Effector CD8-positive, alpha-beta T cell (primary cell): ENCODE data around the gene MYO3B.
"Not testable (repeated sequence)": the region's sequence is repeated elsewhere in the genome, so short reads cannot be mapped to it uniquely, and the experiment has no call there.

Source experiments
- DNase-seq: peaks from one replicate; lab custom pipeline; 2025; lab: John Stamatoyannopoulos, UW

MYO3B gene

DNA sequence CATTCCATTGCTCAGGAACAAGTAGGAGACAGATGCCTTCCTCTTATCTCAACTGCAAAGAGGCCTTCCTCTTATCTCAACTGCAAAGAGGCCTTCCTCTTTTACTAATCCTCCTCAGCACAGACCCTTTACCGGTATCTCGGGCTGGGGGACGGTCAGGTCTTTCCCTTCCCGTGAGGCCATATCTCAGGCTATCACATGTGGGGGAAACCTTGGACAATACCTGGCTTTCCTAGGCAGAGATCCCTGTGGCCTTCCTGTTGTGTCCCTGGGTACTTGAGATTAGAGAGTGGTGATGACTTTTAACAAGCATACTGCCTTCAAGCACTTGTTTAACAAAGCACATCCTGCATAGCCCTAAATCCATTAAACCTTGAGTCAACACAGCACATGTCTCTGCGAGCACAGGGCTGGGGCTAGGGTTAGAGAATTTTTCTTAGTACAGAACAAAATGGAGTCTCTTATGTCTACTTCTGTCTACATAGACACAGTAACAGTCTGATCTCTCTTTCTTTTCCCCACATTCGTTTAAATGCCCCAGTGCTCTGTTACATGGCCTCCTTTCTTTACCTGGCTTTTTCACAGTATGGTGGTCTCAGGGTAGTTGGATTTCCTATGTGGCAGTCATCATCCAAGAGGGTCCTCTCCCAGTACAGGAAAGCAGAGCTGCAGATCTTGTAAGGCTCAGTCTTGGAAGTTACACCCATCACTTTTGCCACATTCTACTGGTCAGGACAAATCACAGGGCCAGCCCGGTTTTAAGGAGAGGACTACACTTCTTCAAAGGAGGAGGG, 86.0 kb downstream of the MYO3B start:
- not testable (repeated sequence) for DNase-seq

DNA sequence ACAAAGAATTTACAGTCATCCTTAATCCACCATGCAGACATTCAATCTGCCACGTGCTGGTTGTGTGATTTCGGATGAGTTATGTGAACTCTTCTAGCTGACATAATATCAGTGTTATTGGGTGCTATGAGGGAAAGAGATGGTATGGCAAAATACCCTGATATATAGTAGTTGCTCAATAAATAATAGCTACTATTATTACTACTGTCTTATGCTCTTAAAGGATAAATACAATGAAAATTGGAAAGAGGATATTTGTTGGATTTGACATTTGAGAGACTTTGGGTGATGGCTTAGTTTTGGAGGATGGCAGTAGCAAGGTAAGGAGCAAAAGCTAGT, 86.5 kb downstream of the MYO3B start:
- DNase-seq, result no peak

DNA sequence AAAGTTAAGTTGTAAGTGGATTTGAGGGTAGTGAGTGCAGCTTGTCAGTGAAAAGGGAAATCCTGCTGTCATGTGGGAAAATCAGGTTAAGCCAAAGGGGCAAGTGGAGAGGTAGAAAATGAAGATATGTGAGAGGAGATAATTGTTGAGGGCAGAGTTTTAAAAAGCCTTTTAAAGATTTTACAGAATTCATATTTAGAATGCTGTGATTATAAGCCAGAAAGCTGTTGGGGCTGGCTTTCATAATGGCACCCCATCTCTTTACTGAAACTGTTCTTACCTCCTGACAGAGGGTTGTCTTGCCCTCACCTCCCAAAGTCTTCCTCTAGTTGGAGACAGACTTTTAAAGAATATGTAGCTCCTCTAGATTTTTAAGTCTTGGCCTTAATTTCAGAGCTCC, 86.9 kb downstream of the MYO3B start:
- no peak for DNase-seq

DNA sequence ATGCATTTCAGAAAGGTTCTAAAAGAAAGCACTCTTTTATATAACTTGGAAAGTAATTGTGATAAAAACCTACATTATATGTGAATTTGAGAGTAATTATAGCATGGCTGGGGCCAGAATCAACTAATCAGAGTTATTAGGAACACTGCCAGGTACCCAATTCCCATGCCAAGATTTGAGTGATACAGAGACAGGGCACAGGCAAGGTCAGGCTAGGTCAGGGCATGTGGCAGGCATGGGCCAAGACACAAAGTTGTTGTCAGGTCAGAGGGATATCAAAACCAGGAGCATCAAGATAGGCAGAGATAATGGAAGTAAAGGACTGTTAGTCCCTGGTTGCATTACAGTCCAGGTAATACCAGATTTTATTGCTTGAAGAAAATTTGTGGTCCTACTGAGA, 87.4 kb downstream of the MYO3B start:
- DNase-seq, result no peak

- no peak for DNase-seq
Observed at GRCh38 chr2:170266358-170266757, 88.4 kb downstream of the MYO3B start.

GRCh38 chr2:170267071-170267470, 89.1 kb downstream of the MYO3B start:
- no peak for DNase-seq

GRCh38 chr2:170270278-170270864, 92.4 kb downstream of the MYO3B start:
- DNase-seq, result no peak

GRCh38 chr2:170271340-170271739, 93.4 kb downstream of the MYO3B start:
- DNase-seq, result no peak

GRCh38 chr2:170276056-170276455, 98.1 kb downstream of the MYO3B start:
- DNase-seq, result no peak

DNA sequence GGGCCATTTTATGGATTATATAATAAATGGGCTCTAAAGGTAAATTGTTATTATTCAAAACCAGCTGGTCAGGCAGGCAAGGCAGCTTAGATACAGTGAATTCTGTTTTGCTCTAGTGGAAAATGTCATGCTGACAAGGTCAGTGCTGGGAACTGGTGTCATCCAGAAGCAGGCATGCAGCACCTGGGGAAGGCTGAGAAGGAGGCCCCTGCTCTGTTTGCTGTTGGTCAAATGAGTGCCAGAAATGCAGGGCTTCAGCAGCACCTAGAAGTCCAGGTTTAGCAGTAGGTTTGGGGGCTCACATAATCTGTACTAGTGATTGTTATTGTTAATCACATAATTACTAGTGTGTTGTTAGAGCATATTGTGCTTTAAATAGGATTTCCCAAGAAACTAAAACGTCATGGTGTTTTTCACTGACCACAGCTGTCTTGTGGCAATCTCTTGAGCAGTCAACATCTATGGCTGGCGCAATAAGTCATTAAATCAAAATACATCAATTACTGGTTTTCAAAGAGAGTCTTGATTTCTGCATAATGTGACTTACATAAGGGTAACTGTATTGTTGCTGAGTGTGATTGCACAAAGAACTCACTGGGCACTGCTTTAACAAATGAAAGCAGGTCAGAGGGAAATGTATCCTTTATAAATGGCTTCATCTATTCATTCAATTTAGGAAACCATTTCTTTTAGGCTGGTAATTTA, 99.1 kb downstream of the MYO3B start:
- no peak for DNase-seq

GRCh38 chr2:170277951-170278350, 100.0 kb downstream of the MYO3B start:
- no peak for DNase-seq

DNA sequence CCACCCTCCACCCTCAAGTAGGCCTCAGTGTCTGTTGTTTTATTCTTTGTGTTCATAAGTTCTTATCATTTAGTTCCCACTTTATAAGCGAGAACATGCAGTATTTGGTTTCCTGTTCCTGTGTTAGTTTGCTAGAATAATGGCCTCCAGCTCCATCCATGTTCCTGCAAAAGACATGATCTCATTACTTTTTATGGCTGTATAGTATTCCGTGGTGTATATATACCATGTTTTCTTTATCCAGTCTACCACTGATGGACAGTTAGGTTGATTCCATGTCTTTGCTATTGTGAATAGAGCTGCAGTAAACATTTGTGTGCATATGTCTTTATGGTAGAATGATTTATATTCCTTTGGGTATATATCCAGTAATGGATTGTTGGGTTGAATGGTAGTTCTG, 101.7 kb downstream of the MYO3B start:
- DNase-seq, result not testable (repeated sequence)

DNA sequence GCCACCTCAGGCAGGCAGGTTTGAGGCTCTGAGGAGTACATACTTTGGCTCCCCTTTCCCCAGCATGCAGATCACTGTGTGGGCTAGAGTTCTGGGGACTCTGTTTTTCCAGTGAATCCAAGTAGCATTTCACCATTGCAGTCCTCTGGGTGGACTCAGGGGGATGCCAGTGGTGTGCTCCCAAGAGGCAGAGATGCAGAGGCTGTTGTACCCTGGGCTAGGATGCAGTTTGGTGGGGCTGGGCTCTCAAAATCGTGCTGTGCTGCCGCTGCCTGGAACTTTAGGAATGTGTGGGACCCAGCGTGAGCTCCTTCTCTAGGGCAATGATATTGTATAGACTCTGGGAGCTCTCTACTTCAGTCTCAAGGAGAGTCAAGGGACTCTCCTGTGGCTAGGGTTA, 104.9 kb downstream of the MYO3B start:
- DNase-seq, result no peak

DNA sequence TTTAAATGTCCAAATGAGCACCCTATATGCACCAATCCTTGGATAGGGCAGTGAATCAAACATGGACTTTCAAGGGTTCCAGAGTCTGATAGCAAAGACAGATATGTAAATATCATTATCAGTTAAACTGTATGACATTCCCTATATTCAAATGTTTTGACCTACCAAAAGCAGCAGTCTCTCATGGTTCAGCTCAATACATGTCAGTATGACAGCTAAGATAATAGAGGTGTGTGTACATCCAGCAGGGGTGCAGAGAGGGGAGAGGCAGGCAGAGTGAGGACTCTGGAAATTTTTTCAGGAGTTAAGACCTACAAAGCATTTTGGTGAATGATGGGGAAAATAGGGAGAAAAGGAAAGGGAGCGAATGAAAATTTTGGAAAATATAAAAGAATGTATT, 106.3 kb downstream of the MYO3B start:
- no peak for DNase-seq

DNA sequence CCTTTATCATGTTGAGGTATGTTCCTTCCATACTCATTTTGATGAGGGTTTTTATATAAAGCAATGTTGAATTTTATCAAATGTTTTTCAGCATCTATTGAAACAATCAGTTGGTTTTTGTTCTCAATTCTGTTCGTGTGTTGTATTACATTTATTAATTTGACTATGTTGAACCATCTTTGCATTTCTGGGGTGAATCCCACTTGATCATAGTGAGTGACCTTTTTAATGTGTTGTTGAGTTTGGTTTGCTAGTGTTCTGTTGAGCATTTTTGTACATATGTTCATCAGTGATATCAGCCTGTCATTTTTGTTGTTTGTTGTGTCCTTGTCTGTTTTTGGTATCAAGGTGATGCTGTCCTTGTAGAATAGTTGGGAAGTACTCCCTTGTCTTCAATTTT, 110.9 kb downstream of the MYO3B start:
- no peak for DNase-seq

DNA sequence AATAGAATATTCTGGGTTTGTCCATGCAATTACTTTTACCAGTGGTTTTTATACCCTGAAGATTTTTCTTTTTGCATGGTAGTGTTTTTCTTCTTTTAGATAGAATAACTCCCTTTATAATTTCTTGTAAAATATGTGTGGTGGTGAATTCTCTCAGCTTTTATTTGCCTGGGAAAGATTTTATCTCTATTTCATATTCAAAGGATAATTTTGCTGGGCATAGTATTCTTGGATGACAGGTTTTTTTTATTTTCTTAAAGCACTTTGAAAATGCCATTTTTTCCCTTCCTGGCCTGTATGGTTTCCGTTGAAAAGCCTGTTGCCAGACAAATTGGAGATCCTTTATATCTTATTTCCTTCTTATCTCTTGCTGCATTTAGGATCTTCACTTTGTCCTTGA, 113.5 kb downstream of the MYO3B start:
- no peak for DNase-seq

GRCh38 chr2:170292415-170292814, 114.5 kb downstream of the MYO3B start:
- no peak for DNase-seq

DNA sequence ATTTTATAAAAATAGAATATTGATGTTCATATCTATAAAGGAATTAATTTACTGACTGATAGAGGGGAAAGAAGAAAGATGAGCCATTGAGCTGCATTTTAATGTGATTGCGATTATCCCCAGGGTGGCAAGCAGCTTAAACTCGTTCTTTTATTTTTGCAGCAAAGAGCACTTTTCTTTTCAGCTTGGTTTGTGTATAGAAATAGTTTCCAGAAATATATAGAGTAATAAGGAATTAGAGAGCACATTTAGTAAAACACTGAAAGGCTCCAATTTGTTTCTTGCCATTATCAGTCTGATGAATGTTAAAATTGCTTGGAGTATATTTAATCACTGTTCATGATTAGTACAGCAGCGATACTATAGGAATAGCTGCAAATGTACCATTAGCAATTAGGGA, 119.5 kb downstream of the MYO3B start:
- no peak for DNase-seq

DNA sequence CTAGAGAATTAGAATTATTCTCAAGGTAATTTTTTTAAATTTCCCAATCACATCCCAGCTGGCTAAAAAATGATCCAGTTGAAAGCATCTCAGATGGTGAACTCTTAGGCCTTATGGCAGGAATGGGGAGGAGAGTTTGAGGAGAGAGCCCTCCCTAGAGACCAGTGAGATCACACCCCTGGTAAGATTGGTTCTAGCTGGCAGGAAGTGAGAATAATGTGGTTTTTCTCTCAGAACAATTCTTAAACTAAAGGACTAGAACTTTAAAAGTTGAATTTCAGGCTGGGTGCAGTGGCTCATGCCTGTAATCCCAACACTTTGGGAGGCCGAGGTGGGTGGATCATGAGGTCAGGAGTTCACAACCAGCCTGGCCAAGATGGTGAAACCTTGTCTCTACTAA, 120.2 kb downstream of the MYO3B start:
- DNase-seq, result no peak

- no peak for DNase-seq
Observed at GRCh38 chr2:170298861-170299429, 121.0 kb downstream of the MYO3B start.

DNA sequence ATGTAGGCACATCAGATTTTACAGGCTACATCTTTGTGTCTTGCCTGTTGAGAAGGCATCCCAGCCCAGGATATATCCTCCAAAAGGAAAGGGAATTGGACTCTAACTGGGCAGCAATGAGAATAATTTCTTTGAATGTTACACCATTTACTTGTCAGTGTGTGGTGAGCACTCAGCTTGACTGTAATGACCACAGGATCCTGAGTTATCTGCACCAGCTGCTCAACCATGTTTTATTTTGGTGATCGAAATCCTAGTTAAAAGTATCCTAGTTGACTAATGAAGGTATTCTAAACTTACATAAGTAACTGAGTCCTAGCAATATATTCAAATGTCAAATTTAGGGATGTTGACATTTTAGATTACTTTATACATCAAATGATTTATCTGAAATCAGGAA, 123.0 kb downstream of the MYO3B start:
- DNase-seq, result no peak

- DNase-seq, result no peak
Observed at GRCh38 chr2:170301626-170302025, 123.7 kb downstream of the MYO3B start.

DNA sequence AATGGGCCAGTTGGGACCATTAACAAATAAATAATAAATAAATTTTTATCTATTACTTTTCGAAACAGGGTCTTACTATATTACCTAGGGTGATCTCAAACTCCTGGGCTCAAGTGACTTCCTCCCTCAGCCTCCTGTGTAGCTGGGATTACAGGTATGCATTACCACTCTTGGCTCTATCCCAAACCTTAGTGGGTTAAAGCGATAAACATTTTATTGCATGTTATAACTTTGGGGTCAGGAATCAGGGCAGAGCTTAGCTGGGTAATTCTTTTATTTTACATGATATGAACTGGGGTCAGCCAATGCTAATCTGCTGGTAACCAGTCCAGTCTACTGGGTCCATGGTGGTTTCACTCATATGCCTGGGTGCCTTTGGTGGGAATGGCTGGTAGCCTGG, 127.8 kb downstream of the MYO3B start:
- DNase-seq, result no peak
